Activated T-helper 2 cell treated with anti-CD3 and anti-CD28 coated beads, Interferon-gamma antibody, Interleukin-2, Interleukin-4, amounts not matched to agents 10 μg/mL and 5 μg/mL and 100 μg/mL, durations not matched to agents 14 hours and 24 hours and 36 hours (primary cell): ENCODE data around the gene CLSTN2. TPM values are rescaled to one million over a fixed set of nuclear protein-coding genes. Genes with fewer than 3 reads are reported as not detected.

Experiments
- DNase-seq: peaks from one replicate; pipeline ENCODE4 v3.0.0; 2021; ENCODE audit warnings: low spot score
- H3K27ac Mint-ChIP-seq: one replicate; pipeline ENCODE4 v1.8.0; 2021; ENCODE audit warnings: mixed read lengths
- H3K27me3 Mint-ChIP-seq: one replicate; pipeline ENCODE4 v1.8.0; 2021; ENCODE audit warnings: low read depth, mixed read lengths
- H3K36me3 Mint-ChIP-seq: one replicate; pipeline ENCODE4 v1.8.0; 2021; ENCODE audit warnings: low read depth, mixed read lengths
- H3K4me1 Mint-ChIP-seq: one replicate; pipeline ENCODE4 v1.8.0; 2021; ENCODE audit warnings: low read depth, mixed read lengths
- H3K4me3 Mint-ChIP-seq: one replicate; pipeline ENCODE4 v1.8.0; 2021; ENCODE audit warnings: low read depth, mild to moderate bottlenecking, moderate library complexity, mixed read lengths
- H3K9me3 Mint-ChIP-seq: one replicate; pipeline ENCODE4 v1.8.0; 2021; ENCODE audit warnings: mixed read lengths
- intact Hi-C: fragments of 100-400 bp; cut with micrococcal nuclease; formaldehyde crosslinking; loops from one replicate; pipeline ENCODE4 v1.15.1; 2023
- total RNA-seq: library from RNA; stranded (reverse); gene quantifications from 2 replicates; pipeline ENCODE4 v1.2.3, GENCODE V29; 2022

The CLSTN2 gene
- total RNA-seq, 1 donor from 2014 or later = not detected

DNA sequence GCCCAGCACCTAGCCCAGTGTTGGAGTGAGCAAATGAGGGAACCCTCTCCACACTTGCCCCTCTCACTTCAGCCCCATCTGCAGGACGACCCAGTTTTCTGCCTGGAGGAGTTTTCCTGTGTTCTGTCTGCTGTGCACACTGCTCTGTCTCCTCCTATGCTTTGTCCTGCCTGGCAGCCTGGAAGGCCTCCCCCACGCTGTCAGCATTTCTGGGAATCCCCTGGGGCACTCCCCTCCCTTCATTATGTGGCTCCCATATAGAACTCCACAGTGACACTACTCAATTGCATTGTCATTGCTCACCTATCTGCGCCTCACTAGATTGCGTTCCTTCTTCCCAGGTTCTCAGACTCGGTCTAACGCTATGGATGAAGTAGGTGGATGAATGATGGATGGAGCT lies 13.9 kb downstream of the CLSTN2 start:
- Mint-ChIP-seq H3K9me3 (no peaks in the 10 kb centered on the region), H3K36me3 (no peaks in the 10 kb centered on the region), H3K4me1 (no peaks in the 10 kb centered on the region), H3K4me3 (no peak overlapping the region), H3K27me3 (no peaks in the 10 kb centered on the region), H3K27ac (no peak overlapping the region)
- intact Hi-C loops = no loop called here
- DNase-seq = no peak

DNA sequence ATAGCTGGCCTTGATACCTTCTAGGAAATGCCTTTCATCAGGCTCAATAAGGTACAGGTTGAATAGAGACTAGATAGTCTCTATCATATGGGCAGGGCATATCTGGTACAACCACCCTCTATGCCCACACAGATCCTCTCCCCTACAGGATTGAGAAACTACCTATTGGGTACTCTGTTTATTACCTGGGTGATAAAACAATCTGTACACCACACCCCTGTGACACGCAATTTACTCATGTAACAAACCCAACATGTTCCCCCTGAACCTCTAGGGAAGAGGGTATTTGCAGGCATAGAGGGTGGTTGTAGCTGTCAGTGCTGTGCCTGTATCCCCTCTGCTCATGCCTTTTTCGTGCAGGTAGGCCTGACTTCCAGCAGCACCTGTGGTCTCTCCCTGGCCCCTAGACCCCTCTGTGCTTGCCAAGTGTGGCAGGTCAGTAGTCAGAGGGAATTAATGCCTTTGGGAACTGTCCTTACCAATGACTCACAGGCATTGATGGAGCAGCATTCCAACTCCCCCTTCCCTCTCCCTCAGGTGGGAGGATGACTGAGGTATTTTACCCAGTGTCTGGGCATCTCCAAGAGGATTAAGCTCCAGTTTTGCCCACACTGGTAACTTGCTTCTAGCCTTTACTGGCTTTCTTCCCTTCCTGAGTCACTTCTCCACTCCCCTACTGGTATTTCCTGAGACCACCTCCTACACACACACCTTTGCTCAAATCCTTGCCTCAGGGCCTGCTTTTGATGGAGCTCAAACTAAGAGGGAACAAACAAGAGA lies 18.3 kb downstream of the CLSTN2 start:
- no peak for DNase-seq
- no peaks in the 10 kb centered on the region for H3K27me3 Mint-ChIP-seq
- no peaks in the 10 kb centered on the region for H3K9me3 Mint-ChIP-seq
- no peaks in the 10 kb centered on the region for H3K4me1 Mint-ChIP-seq
- H3K36me3 Mint-ChIP-seq = no peaks in the 10 kb centered on the region
- H3K4me3 Mint-ChIP-seq = no peak overlapping the region
- no peak overlapping the region for H3K27ac Mint-ChIP-seq
- intact Hi-C loops = no loop called here

DNA sequence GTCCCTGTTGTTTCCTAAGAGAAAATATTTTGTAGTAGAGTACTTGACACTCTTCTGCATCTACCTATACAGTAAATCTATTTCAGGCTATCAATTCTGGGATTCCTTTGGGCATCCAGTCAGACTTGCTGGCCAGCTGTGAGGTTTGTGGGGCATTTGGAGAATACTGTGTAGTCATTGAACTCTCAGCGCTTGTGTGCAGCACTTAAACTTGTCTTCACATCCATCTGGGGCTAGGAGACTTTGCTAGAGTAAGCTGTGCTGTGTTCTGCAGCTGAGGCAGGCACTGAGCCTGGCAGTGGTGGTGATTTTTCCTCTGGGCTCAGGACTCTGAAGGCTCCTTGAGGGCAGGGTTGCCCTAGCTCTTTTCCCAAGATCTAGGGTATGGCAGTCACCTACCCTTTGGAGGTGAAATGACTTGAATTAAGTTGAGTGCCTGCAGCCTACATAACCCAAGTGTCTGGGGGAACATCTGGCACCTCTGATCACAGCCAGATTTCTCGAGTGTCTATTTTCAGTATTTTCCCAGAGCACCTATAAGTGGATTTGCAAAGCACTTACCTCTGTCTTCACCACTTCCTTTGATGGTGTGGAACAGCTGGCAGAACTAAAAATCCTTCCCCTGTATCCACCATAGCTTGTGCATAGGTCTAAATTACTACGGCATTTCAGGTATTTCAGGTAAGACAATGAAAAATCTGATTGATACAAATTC lies 19.3 kb downstream of the CLSTN2 start:
- Mint-ChIP-seq H3K9me3 (no peaks in the 10 kb centered on the region), H3K27me3 (no peaks in the 10 kb centered on the region), H3K36me3 (no peaks in the 10 kb centered on the region), H3K4me3 (no peak overlapping the region), H3K27ac (no peak overlapping the region), H3K4me1 (no peaks in the 10 kb centered on the region)
- DNase-seq = no peak
- intact Hi-C loops = no loop called here

DNA sequence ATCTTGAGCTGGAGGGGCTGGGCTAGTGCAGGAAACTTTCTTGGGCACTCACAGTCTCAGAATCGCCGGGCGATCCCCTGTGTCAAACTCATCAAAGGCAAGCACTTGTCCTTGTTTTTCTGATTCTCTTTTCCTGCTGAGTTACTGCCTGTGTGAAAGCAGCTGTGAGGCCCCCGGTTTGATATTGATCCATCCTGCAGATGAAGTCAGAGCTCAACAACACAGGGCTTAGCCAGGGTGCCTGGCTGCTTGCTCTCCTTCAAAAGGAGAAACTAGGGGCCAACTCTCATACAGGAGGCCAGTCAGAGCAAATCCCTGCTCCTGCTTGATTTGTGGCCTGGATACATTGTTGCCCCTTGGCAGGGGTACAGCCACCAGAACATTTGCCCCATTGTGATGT lies 22.9 kb downstream of the CLSTN2 start:
- no peak for DNase-seq
- no peaks in the 10 kb centered on the region for H3K9me3 Mint-ChIP-seq
- intact Hi-C loops = no loop called here
- no peak overlapping the region for H3K27ac Mint-ChIP-seq
- H3K4me3 Mint-ChIP-seq = no peak overlapping the region
- H3K27me3 Mint-ChIP-seq = no peaks in the 10 kb centered on the region
- H3K4me1 Mint-ChIP-seq = no peaks in the 10 kb centered on the region
- H3K36me3 Mint-ChIP-seq = no peaks in the 10 kb centered on the region

DNA sequence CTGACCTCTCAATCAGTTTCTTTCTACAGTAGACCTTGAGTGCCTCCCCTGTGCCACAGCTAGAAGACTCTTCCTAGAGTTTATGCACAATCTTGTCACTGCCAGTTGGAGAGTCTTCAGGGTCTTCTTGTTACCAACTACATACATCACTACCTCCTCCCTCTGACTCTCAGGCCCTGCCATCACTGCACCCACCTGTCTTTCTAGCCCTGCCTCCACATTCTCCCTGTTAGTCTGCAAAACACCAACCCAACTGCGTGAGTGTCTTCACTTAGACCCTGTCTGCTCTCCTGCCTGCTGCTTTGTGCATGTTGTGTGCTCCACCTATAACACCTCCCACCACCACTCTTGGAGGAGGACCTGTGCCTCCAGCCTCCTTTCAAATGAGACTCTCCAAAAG lies 34.4 kb downstream of the CLSTN2 start:
- DNase-seq = no peak
- Mint-ChIP-seq H3K9me3 (no peaks in the 10 kb centered on the region), H3K36me3 (no peaks in the 10 kb centered on the region), H3K4me3 (no peak overlapping the region), H3K4me1 (no peaks in the 10 kb centered on the region), H3K27ac (no peak overlapping the region), H3K27me3 (no peaks in the 10 kb centered on the region)
- intact Hi-C loops = no loop called here

DNA sequence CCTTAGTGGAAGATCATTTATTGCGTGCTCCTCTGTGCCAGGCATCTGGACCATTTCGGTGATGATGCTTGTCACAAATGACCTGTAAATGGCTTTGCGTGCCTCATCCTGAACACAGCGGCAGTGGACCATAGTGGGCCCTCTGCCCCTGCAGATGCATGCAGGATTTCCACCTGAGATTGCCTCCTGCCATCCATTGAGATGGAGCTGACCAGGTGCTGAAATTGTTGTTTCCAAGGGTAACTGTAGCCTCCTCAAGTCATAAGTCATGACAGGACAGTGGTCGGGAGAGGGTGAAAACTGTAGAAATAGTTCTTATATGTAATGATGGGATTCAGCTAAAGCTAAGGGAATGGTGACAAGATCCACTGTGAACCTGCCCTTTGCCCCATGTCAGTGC lies 35.5 kb downstream of the CLSTN2 start:
- Mint-ChIP-seq H3K4me1 (no peaks in the 10 kb centered on the region), H3K27ac (no peak overlapping the region), H3K27me3 (no peaks in the 10 kb centered on the region), H3K9me3 (no peaks in the 10 kb centered on the region), H3K36me3 (no peaks in the 10 kb centered on the region), H3K4me3 (no peak overlapping the region)
- intact Hi-C loops = no loop called here
- no peak for DNase-seq

DNA sequence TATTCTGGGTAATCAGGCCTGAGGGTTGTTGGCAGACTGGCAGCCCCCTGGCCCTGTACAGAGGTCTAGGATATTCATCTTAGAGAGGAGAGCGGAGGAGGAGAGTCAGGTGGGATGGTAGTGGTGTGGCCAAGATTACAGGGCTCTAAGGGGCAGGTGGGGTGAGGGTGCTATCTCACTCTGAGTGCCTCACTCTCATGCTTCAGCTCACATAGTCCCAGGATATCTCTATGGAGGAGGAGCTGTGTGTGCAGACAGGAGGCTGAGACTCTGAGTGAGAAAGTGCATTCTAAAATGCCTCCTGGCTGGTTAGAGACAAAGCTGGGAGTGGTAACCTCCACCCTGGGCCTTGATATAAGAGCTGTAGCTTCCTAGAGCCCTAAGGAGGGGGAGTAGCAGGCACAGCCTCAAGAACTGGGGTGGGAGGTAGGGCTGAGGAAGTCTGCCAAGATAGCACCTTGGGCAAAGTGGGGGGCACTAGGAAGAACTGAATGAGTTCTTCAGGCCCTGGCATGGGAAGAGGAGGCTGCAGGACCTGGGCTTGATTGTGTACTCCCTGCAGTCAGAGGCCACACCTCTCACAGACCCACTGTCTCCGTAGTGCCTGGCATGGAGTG lies 39.9 kb downstream of the CLSTN2 start:
- no peak for DNase-seq
- Mint-ChIP-seq H3K27ac (no peak overlapping the region), H3K9me3 (no peaks in the 10 kb centered on the region), H3K36me3 (no peaks in the 10 kb centered on the region), H3K4me3 (no peak overlapping the region), H3K4me1 (no peaks in the 10 kb centered on the region), H3K27me3 (no peaks in the 10 kb centered on the region)
- intact Hi-C loops = no loop called here

DNA sequence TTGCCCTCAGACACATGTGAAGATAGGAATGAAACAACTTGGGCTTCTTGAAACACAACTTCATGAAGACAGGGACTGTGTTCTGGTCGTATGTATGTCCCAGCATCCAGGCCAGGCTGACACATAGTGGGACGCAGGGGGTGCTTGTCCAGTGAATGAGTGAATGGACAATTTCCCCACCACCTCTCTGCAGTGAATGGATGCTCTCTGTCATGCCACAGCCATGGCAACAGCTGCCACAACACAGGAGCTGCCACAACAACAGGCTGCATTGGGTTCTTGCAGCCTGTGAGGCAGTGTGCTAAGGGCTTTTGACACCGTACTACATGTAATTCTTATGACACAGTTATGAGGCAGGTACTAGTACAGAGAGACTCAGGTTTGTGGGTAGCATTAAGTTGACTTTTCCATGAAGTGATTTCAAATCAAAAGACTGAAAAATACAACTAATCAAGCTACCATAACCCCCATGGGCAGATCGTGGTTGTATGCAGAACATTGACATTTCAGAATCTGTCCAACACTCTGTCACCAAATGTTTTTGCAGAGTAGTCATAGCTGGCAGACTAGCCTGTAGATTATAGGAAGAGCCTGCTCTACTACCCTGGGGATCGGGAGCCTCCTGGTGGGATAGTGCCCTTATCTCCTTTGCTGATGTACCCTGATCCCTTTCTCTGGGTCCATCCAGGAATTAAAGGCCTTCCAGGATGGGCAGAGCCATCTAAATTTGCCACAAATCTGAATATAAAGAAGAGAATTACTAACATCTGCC lies 40.8 kb downstream of the CLSTN2 start:
- Mint-ChIP-seq H3K27ac (no peak overlapping the region), H3K27me3 (no peaks in the 10 kb centered on the region), H3K4me1 (no peaks in the 10 kb centered on the region), H3K36me3 (no peaks in the 10 kb centered on the region), H3K9me3 (no peaks in the 10 kb centered on the region), H3K4me3 (no peak overlapping the region)
- intact Hi-C loops = no loop called here
- DNase-seq = no peak

DNA sequence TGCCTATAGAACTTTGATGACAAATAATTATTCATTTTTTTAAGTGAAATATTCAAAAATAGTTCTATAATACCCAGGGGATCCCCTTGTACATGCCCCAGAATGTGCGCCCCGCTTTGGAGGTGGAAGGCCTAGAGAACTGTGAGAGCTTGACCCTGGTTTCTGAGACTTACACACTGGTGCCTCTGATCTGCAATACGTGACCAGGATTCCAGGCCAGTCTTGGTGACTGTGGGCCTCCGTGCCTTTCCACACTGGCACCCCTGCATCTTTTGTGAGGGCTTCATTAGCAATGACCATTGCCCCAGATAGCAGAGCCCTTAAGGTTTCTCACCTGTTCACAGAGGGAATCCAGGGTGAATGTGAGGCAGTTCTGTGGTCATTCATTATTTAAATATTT lies 44.0 kb downstream of the CLSTN2 start:
- H3K36me3 Mint-ChIP-seq = no peaks in the 10 kb centered on the region
- no peak overlapping the region for H3K4me3 Mint-ChIP-seq
- H3K9me3 Mint-ChIP-seq = no peaks in the 10 kb centered on the region
- intact Hi-C loops = no loop called here
- no peak for DNase-seq
- no peaks in the 10 kb centered on the region for H3K4me1 Mint-ChIP-seq
- no peak overlapping the region for H3K27ac Mint-ChIP-seq
- H3K27me3 Mint-ChIP-seq = peaks cover 1% of the 10 kb centered on the region

DNA sequence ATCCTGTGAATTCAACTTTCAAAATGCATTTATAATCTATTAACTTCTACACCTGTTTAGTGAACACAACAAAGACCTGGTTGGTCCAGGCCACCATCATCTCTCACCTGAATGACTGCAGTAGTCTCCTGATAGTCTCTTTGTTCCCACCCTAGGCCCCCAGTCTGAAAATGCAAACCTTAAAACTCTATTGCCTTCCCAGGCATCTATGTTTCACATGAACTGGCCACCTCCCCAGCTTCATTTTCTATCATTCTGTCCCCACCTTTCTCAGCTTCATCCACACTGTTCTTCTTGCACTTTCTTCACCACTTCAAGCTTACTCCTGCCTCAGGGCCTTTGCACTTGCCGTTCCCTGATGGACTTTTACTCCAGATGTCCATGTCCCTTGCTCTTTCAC lies 45.0 kb downstream of the CLSTN2 start:
- Mint-ChIP-seq H3K4me3 (no peak overlapping the region), H3K27ac (no peak overlapping the region), H3K9me3 (no peaks in the 10 kb centered on the region), H3K27me3 (peaks cover 2% of the 10 kb centered on the region), H3K4me1 (no peaks in the 10 kb centered on the region), H3K36me3 (no peaks in the 10 kb centered on the region)
- DNase-seq = no peak
- intact Hi-C loops = no loop called here

DNA sequence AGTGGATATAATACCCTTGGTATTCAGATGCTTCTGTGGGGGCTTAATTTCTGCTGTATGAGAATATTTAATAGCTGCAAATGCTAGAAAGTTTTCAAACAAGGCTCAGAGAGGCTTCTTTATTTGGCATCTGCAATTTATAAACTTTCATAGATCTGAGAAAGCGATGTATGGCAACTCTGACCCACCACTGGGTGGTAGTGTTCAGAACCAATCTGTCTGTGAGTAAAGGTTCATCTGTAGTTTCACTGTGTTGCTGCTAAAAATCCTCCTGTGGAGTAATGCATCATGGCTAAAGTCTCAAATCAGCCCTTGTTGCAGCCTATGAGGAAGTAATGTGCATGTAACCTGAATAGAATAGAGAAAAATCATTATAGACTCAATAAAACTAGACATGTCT lies 47.4 kb downstream of the CLSTN2 start:
- Mint-ChIP-seq H3K36me3 (no peaks in the 10 kb centered on the region), H3K9me3 (no peaks in the 10 kb centered on the region), H3K4me3 (no peak overlapping the region), H3K4me1 (no peaks in the 10 kb centered on the region), H3K27ac (no peak overlapping the region), H3K27me3 (peaks cover 2% of the 10 kb centered on the region)
- no peak for DNase-seq
- intact Hi-C loops = no loop called here

DNA sequence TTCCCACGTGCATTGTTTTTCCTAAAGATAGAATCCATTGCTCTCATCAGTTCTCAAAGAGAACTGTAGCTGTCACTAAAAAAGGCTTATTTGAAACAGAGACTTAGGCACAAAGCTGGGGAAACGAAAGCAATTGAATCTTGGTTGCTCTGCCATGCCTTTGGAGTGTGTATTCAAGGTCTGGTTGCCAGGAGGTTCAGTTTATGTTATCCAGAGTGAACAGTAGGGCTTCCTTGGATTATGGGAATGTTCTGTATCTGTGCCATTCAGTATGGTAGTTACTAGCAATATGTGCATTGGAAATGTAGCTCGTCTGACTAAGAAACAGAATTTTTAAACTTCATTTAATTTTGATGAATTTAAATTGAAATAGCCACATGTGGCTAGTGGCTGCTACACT lies 50.6 kb downstream of the CLSTN2 start:
- intact Hi-C loops = no loop called here
- Mint-ChIP-seq H3K4me3 (no peak overlapping the region), H3K9me3 (no peaks in the 10 kb centered on the region), H3K36me3 (no peaks in the 10 kb centered on the region), H3K27ac (no peak overlapping the region), H3K27me3 (peaks cover 2% of the 10 kb centered on the region), H3K4me1 (no peaks in the 10 kb centered on the region)
- DNase-seq = no peak

DNA sequence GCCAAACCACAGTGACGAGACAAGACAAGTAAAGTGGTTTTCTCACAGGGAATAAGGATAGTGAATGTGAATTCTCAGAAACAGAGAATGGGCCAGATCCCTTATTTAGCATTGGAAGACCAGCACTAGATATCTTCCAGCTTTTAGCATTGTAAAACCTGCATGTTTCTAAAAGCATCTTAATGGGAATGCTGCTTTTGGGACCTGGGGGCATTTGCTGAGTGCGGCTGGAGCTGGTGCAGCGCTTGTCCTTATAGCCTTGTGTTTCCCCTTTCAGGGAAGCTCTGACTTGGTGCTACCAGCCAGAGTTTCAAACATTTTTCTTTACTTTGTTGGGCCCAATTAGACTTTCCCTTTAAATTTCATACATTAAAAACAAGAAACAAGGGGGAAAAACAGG lies 52.9 kb downstream of the CLSTN2 start:
- Mint-ChIP-seq H3K36me3 (no peaks in the 10 kb centered on the region), H3K27me3 (peaks cover 2% of the 10 kb centered on the region), H3K4me1 (no peaks in the 10 kb centered on the region), H3K27ac (no peak overlapping the region), H3K4me3 (no peak overlapping the region), H3K9me3 (no peaks in the 10 kb centered on the region)
- no peak for DNase-seq
- intact Hi-C loops = no loop called here
